Caco-2 (cell line): ENCODE results near the gene CD40. TPM values are rescaled to one million over a fixed set of nuclear protein-coding genes. Genes with fewer than 3 reads are reported as not detected.
A peak's percentile ranks its signal among the peaks of the same experiment; 100 is the strongest.
"Not testable (repeated sequence)": the region's sequence is repeated elsewhere in the genome, so short reads cannot be mapped to it uniquely, and the experiment has no call there.

Experiments
- BruUV-seq: library from RNA; stranded (reverse); fragments of 400-500 nt; replicated peaks from 2 replicates; lab custom pipeline; 2021; lab: Mats Ljungman, UMichigan
- CTCF ChIA-PET: fragments of 300-600 bp; sonication (Branson Sonifier 250); formaldehyde crosslinking; loops from one replicate; lab custom pipeline; 2022; ENCODE audit warnings: antibody characterized with exemption; lab: Charles Lee
- POLR2A ChIA-PET: fragments of 300-600 bp; sonication (Branson Sonifier 250); formaldehyde crosslinking; loops from one replicate; lab custom pipeline; 2022; ENCODE audit warnings: antibody characterized with exemption; lab: Charles Lee
- DNase-seq, 2 experiments: peaks; one replicate each; pipeline versions ENCODE4 v3.0.0 to v3.0.0-alpha.2; 2020 to 2022
- H3K27me3 ChIP-seq: replicated peaks from 2 replicates; pipeline ENCODE4 v1.6.0; 2011; ENCODE audit warnings: low read length; ENCODE audit not compliant: control insufficient read depth, insufficient read depth
- H3K36me3 ChIP-seq: 2 replicates; pipeline ENCODE4 v1.5.1; 2011; ENCODE audit warnings: low read length; ENCODE audit not compliant: control insufficient read depth, insufficient read depth
- H3K4me1 ChIP-seq: fragments of 250-450 bp; sonication (Bioruptor Pico); 2 replicates; pipeline ENCODE4 v1.5.1; 2020; ENCODE audit warnings: mild to moderate bottlenecking
- H3K4me3 ChIP-seq: 2 replicates; pipeline ENCODE4 v1.5.1; 2011; ENCODE audit warnings: low read depth, mild to moderate bottlenecking, control low read depth, low read length
- H3K9me3 ChIP-seq: fragments of 250-450 bp; sonication (Bioruptor Pico); 2 replicates; pipeline ENCODE4 v1.5.1; 2020; ENCODE audit warnings: mild to moderate bottlenecking, moderate library complexity
- H3K27ac Mint-ChIP-seq: one replicate; pipeline ENCODE4 v1.8.0; 2022; ENCODE audit warnings: mixed read lengths; ENCODE audit not compliant: unreplicated experiment
- H3K27me3 Mint-ChIP-seq: one replicate; pipeline ENCODE4 v1.8.0; 2022; ENCODE audit warnings: mixed read lengths; ENCODE audit not compliant: insufficient read depth, unreplicated experiment
- H3K36me3 Mint-ChIP-seq: one replicate; pipeline ENCODE4 v1.8.0; 2022; ENCODE audit warnings: mild to moderate bottlenecking, mixed read lengths; ENCODE audit not compliant: insufficient read depth, unreplicated experiment
- H3K4me1 Mint-ChIP-seq: one replicate; pipeline ENCODE4 v1.8.0; 2022; ENCODE audit warnings: low read depth, mixed read lengths; ENCODE audit not compliant: unreplicated experiment
- H3K4me3 Mint-ChIP-seq: one replicate; pipeline ENCODE4 v1.8.0; 2022; ENCODE audit warnings: mild to moderate bottlenecking, moderate library complexity, mixed read lengths; ENCODE audit not compliant: unreplicated experiment
- H3K9me3 Mint-ChIP-seq: one replicate; pipeline ENCODE4 v1.8.0; 2022; ENCODE audit warnings: mixed read lengths; ENCODE audit not compliant: unreplicated experiment
- CTCF ChIP-seq, 2 experiments: fragments of 200-600 bp in 1 of 2; IDR thresholded peaks; 1 replicate in 1 of 2; 2 replicates in 1 of 2; pipeline versions ENCODE4 v1.5.1 to v1.8.0; 2011 to 2022; ENCODE audit warnings: antibody characterized with exemption in 1 of 2, control low read depth in 1 of 2, inconsistent platforms in 1 of 2, low read depth in 1 of 2, low read length in 1 of 2, mild to moderate bottlenecking in 1 of 2, moderate library complexity in 1 of 2; ENCODE audit not compliant: insufficient read depth in 1 of 2, severe bottlenecking in 1 of 2, unreplicated experiment in 1 of 2
- intact Hi-C: fragments of 100-400 bp; cut with micrococcal nuclease; formaldehyde crosslinking; loops from one replicate; pipeline ENCODE4 v1.10.0; 2022; ENCODE audit not compliant: unreplicated experiment
- total RNA-seq: library from RNA; stranded (reverse); gene quantifications from 2 replicates; pipeline ENCODE4 v1.2.3, GENCODE V29; 2022

CD40 gene
- total RNA-seq, 1 experiment from 2014 or later = not detected

- peaks cover 36% of the 10 kb centered on the region for H3K4me1 Mint-ChIP-seq
- BruUV-seq = no TSS peak
- Histone ChIP-seq H3K36me3 (no peaks in the 10 kb centered on the region), H3K4me3 (peak within 1 kb of the TSS; percentile 94), H3K9me3 (no peaks in the 10 kb centered on the region), H3K4me1 (peaks cover 28% of the 10 kb centered on the region), H3K27me3 (no peaks in the 10 kb centered on the region)
- peak; percentile 48 to 52 for TF ChIP-seq CTCF (IDR thresholded peaks at IDR 0.05; ENCODE audit: insufficient read depth in 1 of 2, low read depth in 1 of 2, low read length in 1 of 2, severe bottlenecking in 1 of 2, unreplicated experiment in 1 of 2)
- H3K36me3 Mint-ChIP-seq = peaks cover 18% of the 10 kb centered on the region
- peaks cover 3% of the 10 kb centered on the region for H3K27me3 Mint-ChIP-seq
- intact Hi-C loops = loop anchor here (1.0 kb wide), 1 partner anchor 75 kb away; no protein-coding TSS in a partner anchor
- peak within 1 kb of the TSS; percentile 87 for H3K27ac Mint-ChIP-seq
- ChIA-PET CTCF (interaction anchor here (0.7 to 1.5 kb wide), 3 partner anchors 80 to 529 kb away, joined by 3 to 4 read pairs (median 3); no protein-coding TSS in a partner anchor), POLR2A (interaction anchor here (0.6 kb wide), 1 partner anchor 275 kb away, joined by 3 read pairs; no protein-coding TSS in a partner anchor)
- no peaks in the 10 kb centered on the region for H3K9me3 Mint-ChIP-seq
- H3K4me3 Mint-ChIP-seq = peak within 1 kb of the TSS; percentile 83
- DNase-seq = peak; percentile 99 to 100
Measured at GRCh38 chr20:46089417-46090388, 28.4 kb upstream of the CD40 start, which contains the start of gene NCOA5. TSS of gene NCOA5 (minus strand) at chr20:46089962. CDS start at chr20:46079424, 10,538 bp downstream.

GRCh38 chr20:46091622-46092535 is 26.2 kb upstream of the CD40 start:
- CTCF ChIA-PET, H3K27me3 ChIP-seq, H3K9me3 Mint-ChIP-seq, BruUV-seq, H3K27ac Mint-ChIP-seq, H3K9me3 ChIP-seq, DNase-seq, H3K4me1 ChIP-seq, H3K27me3 Mint-ChIP-seq, H3K4me3 ChIP-seq, H3K36me3 ChIP-seq, intact Hi-C loops, H3K4me3 Mint-ChIP-seq: not testable (repeated sequence)
- Mint-ChIP-seq H3K4me1 (peaks cover 18% of the 10 kb centered on the region), H3K36me3 (peaks cover 18% of the 10 kb centered on the region)
- POLR2A ChIA-PET = interaction anchor here (0.6 kb wide), 1 partner anchor 67 kb away, joined by 3 read pairs; no protein-coding TSS in a partner anchor

GRCh38 chr20:46093531-46093930 is 24.6 kb upstream of the CD40 start:
- no TSS peak for BruUV-seq
- Mint-ChIP-seq H3K36me3 (peaks cover 18% of the 10 kb centered on the region), H3K9me3 (no peaks in the 10 kb centered on the region), H3K27ac (no peak overlapping the region), H3K4me3 (no peak overlapping the region), H3K27me3 (peaks cover 12% of the 10 kb centered on the region), H3K4me1 (peaks cover 7% of the 10 kb centered on the region)
- Histone ChIP-seq H3K27me3 (no peaks in the 10 kb centered on the region), H3K4me3 (no peak overlapping the region), H3K4me1 (peaks cover 1% of the 10 kb centered on the region), H3K9me3 (no peaks in the 10 kb centered on the region; the same call in 1 of the 2 replicates), H3K36me3 (no peaks in the 10 kb centered on the region)
- intact Hi-C loops = no loop called here
- peak; percentile 2 to 7 for TF ChIP-seq CTCF (IDR thresholded peaks at IDR 0.05; ENCODE audit: insufficient read depth in 1 of 2, low read depth in 1 of 2, low read length in 1 of 2, severe bottlenecking in 1 of 2, unreplicated experiment in 1 of 2)
- POLR2A ChIA-PET = interaction anchor here (0.5 kb wide), 1 partner anchor 128 kb away, joined by 3 read pairs; no protein-coding TSS in a partner anchor
- DNase-seq = no peak
- CTCF ChIA-PET = no interaction called here
